GM19023 (cell line): ENCODE results near the gene KTN1.
A peak's percentile ranks its signal among the peaks of the same experiment; 100 is the strongest.

Source experiments
- ATAC-seq: cut with Tn5 transposase; IDR thresholded peaks from one replicate; pipeline ENCODE4 v1.9.1; 2021; ENCODE audit warnings: mild to moderate bottlenecking, moderate library complexity; ENCODE audit not compliant: unreplicated experiment

The KTN1 gene

DNA sequence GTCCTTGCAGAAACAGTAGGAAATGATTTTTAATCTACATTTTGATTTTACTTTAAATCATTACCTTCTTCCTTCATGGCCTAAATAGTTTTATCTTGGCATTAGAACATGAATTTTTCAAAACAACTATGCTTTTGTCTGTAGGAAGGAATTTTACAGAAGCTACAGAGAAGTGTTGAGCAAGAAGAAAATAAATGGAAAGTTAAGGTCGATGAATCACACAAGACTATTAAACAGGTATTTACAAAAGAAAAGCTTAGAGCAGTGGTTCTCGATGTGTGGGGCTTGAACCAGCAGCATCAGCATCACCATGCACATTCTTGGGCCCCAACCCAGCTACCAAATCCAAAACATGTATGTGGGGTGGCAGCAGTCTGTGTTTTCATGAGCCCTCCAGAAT is 91.6 kb downstream of the KTN1 start:
- no peak for ATAC-seq

DNA sequence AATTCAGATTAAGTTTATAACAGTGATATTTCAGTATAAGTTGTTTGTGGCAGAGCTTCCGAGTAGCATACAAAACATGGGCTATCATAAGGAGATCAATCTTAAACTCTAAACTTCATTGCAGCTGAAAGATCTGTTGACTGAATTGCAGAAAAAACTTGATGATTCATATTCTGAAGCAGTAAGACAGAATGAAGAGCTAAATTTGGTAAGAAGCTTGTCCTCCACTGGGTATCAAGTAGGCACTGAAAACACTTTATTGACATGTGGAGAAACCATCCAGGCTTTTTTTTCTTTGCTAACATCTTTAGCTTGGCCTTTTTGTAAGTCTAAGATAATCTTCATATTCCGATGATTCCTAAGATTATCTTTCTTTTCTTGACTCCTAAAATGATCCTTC is 93.0 kb downstream of the KTN1 start:
- ATAC-seq = no peak

DNA sequence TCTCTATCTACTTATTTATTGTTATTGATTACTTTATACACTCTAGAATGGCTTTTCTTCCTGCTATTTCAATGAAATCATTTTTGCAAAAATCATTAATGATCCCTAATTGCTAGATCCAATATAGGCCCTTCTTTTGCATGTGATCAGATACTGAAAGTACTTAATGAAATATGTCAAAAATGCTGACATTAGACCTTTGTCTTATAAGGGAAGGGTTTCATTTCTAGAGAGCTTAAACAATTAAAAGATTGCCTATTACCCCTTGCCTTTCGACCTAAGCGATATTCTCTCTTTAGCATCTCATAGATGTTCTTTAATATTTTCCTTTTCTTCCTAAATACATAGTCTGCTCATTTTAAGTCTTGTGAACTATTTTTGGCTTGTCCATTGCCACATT is 101.1 kb downstream of the KTN1 start:
- no peak for ATAC-seq

DNA sequence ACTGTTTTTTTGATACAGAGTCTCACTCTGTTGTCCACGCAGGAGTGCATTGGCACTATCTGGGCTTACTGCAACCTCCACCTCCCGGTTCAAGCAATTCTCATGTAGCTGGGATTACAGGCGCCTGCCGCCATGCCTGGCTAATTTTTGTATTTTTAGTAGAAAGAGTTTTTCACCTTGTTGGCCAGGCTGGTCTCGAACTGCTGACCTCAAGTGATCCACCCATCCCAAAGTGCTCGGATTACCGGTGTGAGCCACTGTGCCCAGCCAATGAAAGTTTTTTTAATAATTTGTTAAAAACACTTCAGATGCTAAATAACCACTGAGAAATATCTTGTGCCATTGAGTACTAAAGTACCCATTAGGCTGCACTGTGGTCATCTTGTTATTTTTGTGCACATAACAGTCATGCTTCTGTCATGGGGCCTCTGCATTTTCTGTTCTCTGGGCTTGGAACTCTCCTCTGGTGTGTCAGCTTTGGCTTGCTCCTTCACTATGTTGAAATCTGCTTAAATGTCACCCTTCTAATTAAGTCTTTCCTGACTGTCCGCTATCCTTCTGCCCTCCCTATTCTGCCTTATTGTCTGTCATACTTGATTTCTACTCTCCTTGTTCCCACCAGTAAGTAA is 105.1 kb downstream of the KTN1 start:
- no peak for ATAC-seq

DNA sequence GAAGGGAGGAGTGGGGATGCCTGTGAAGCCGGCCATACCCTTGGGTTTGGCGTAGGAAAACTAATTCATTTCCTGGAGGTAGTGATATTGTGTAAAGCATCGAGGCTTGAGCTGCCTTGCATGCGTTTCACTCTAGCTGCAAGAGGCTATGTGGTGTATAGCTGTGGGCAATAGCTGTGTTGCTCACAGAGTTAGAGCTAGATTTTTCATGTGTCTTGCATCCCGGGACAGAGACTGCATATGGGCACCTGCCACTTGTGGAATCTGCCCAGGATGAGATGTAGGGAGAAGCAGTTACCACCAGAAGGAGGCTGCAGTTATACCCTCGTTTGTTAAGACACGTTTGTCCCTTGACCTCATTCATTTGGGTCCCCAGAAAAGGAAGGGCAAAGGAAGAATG is 106.7 kb downstream of the KTN1 start:
- no peak for ATAC-seq

DNA sequence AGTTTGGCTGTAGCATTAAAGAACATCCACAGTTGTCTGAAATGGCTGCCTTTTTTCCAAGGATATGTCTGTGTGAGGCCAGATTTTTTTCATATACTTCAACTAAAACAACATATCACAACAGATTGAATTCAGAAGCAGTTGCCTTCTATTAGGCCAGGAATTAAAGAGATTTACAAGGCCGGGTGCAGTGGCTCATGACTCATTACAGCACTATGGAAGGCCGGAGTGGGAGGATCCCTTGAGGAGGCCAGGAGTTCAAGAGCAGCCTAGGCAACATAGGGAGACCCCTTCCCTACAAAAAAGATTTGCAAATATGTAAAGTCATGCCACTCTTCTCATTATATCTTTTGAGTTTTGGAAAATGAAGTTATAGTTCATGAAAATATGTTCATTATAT is 108.6 kb downstream of the KTN1 start:
- no peak for ATAC-seq

DNA sequence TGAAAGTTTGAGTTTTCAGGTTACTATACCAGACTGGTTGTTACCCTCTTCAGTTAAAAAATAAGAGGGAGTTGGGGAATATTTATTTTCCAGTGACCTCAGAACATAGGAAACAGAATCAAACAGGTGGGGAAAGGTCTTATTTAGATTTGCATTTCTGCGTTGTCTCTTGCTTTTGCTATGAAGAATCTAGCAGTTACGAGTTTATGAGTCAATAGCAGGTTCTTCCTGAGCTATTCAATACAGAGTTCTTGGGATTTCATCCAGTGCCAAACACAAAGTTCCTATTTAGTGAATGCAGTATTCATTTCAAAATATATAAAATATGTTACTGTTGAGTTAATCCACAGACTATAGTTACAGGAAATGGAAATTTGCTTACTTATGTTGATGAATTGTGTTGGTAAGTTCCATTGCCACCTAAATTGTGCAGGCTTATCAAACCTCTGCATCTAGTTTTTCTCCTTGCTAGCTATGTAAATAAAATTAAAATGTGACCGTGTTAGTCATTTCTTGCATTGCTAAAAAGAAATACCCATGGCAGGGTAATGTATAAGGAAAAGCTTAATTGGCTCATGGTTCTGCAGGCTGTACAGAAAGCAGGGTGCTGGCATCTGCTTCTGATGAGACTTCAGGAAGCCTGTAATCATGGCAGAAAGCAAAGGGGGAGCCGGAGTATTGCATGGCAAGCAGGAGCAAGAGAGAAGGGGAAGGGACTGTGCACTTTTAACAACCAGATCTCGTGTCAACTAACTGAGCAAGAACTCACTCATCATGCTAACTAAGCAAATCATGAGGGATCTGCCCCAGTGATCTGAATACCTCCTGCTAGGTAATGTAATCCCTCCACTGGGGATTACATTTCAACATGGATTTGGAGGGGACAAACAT is 110.2 kb downstream of the KTN1 start:
- no peak for ATAC-seq

DNA sequence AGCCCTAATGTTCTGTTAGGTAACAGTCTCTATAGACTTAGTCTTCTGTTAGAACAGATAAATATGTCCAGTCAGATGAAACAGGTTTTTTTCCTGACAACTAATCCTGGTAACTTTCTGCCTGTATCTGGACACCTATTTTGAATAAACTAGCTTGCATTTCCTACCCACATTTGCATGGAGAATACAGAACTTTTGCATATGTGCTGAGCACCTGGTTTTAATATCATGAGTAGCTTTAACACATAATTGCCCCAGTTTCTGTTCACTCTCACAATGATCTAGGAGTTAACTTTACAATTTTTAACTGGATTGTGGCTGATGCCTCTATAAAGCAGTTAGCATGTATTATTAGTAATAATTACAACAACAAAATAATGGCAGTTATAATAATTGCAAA is 111.7 kb downstream of the KTN1 start:
- no peak for ATAC-seq

DNA sequence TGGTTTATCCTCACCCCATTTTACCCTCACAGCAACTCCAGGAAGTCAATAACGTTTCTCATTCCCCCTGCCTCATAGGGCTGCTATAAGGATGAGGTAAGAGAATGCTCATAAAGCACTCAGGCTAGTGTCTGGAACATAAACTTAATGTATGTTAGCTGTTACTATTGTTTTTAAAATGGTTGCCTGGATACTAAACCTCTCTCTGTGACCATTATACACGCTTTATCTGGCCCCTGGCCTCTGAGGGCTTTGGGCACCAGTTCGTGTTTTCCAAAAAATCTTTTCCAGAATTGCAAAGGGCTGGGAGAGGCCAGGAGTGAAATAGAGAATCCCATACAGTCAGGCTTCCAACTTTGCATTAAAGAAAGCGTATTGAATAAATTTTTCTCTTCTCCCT is 113.9 kb downstream of the KTN1 start:
- no peak for ATAC-seq

DNA sequence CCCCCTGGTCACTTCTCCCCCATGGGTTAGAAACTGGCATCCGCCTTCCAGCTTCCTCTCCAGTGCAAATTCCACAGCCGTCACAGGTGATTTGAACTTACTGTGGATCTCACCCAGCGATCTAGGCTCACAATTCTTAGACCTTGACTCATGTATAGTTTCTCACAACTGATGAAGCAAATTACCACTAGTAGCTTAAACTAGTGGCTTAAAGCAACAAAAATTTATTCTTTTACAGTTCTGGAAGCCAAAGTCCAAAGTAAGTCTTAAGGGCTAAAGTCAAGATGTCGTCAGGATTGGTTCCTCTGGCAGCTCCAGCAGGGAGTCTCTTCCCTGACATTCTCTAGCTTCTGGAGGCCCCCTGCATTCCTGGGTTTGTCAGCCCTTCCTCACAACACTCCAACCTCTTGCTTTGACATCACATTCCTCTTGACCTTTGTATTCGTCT is 117.4 kb downstream of the KTN1 start:
- no peak for ATAC-seq

DNA sequence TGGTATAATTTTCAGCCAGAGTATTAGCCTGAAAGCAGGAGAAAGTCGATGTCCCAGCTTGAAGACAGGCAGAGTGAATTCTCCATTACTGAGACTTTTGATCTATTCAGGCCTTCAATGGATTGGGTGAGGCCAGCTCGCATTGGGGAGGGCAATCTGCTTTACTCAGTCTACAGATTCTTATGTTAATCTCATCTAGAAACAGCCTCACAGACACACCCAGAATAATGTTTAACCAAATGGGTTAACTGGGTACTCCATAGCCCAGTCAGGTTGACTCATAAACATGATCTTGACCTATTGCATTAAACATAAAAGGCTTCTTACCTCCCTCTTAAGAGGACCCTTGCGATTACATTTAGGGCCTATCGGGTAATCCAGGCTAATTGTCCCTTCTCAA is 118.0 kb downstream of the KTN1 start:
- no peak for ATAC-seq

DNA sequence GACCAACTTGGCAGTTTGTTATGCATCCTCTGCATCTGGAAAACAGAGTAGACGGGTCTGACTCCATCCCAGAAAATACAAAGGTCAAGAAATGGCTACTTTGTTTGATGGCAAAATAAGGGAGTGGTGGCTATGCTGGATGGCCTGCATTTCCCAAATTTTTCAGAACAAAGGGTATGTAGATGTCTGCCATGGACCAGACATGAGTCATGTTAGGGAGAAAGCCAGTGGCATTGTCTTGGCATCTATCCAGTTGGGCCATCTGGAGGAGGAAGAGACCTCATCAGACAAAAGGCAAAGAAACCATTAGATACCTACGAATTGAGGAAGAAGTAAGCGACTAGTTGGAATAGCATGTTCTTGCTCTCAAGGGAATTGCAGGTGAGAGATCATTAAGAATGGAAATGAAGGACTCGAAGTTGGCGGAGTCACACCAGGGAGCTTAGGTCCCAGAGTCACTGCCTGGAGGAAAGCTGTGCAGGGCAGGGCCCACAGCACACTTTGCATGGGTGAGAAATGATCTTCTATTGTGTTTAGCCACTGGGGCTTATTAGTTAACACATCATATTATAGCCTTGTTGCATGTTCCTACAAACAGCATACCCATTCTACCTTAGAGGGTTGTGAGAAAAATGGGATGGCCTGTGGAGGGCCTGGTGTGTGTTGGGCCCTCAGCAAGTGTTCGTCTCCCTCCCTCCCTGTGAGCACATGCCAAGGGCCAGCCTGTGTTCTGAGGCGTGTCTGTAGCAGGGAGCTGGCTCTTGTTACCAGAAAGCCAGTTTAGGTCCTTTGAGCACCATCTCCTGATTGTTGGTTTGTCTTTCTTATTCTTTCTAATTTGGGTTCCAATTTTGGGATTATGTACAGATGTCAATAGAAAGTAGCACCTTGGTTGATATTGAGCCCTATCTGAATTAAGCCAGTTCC is 119.4 kb downstream of the KTN1 start:
- no peak for ATAC-seq

DNA sequence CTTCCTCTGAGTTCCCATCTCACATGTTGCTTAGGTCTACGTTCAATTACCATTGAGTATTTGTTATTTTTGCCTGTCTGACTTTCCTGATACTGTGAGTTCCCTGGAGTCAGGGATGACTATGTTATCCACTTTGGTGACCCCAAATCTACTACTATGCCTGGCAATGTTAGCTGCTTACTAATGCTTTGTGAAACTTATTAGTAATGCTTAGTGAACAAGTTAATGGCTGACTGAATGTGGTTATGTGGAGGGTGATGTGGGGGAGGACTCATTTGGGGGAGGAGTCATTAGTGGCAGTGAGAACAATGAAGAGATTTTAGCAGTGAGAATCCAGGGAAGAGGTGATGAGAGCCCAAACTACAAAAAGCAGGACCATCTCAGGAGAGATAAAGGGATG is 121.6 kb downstream of the KTN1 start:
- peak; percentile 93 for ATAC-seq

DNA sequence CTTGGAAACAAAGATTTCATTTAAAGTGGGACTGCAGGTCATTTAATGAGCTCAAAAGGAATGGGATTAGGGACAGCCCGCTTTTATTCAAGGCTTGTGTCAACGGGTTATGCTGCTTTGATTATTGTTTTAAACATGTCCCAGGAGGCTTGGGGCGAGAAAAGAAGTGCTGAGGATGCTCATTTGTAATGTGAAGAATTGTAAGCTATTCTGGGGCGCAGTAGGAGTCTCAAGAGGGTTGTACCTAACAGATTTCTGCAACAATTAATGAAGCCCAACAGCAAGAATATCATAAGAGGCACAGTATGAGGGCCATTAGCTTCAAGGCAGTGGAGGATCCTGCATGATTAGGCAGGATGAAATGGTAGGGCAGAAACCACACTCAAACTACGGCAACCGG is 122.5 kb downstream of the KTN1 start:
- no peak for ATAC-seq

DNA sequence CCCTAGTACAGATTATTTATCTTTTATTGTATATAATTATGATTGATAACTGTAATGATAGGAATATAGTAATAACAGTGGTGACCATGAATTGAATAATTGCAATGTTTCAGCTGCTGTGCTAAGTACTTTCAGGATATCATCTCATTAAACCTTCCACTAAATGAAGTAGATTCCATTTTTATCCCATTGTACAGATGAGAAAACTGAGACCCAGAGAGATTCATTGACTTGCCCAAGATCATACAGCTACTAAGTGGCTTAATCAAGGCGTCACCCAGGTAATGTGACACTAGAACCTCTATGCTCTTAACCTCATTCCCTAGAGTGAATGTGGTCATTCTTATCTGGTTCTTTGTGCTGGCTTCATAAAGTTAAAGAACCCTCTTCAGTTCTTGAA is 124.6 kb downstream of the KTN1 start:
- no peak for ATAC-seq

DNA sequence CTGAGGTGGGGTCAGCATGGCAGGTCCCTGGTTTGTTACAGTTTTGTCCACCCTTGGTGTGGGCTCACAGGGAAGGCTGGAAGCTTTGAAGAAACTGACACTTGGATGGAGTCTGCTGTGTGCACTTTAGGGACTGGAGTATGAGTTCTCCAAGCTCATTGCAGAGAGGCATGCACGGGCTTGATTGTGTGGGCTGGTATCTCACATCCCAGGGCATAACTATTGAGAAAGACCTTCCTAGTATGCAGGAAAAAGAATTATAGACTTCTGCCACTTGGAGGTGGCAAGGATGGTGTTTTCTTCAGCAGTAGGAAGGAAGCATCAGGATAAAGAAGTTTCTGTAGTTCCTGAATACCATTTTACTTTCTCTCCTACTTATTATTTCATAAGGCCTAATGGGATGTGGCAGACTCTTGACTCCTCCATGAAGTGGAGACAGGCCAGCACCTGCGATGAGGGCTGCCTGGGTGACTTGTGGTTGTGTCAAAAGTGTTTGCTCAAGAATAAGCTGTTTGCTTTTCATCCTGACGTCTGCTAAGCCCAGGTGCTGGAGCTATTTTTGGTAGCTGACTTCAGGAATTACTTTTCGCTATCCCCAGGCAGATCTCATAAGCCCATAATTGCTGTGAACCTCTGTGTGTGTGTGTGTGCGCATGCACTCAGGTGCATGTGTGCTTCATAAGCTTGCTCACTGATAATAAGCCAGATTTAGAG is 125.8 kb downstream of the KTN1 start:
- ATAC-seq = no peak

DNA sequence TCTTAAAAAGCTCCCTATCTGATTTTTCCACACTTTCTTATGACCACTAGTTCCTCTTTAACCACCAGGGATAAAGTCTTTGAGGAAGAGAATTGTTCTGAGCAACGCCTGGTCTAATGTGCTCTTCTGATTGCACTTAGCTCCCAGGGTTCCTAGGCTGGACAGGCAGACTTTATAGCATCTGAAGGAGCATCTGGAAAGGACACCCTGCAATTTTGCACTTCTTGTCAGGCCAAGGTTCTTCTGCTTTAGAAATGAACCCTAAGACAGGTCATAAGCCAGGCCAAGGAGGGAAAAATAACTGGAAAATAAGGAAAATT is 126.3 kb downstream of the KTN1 start:
- no peak for ATAC-seq

DNA sequence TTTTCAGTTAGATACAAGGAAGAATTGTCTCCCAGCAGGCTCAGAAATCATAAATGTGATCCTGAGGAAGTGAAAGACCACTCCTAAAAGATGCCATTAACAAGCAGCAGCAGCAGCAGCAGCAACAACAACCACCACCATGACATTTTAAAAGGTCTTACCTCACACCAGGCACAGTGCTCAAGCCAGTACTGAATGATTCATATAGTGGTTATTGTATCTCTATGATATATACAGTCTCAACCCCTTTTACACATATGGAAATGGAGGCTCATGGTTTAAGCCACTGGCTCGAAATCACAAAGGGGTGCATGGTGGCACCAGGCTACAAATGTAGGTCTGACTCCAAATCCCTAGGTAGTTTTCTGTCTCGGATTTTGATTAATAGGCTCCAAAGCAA is 126.9 kb downstream of the KTN1 start:
- no peak for ATAC-seq

DNA sequence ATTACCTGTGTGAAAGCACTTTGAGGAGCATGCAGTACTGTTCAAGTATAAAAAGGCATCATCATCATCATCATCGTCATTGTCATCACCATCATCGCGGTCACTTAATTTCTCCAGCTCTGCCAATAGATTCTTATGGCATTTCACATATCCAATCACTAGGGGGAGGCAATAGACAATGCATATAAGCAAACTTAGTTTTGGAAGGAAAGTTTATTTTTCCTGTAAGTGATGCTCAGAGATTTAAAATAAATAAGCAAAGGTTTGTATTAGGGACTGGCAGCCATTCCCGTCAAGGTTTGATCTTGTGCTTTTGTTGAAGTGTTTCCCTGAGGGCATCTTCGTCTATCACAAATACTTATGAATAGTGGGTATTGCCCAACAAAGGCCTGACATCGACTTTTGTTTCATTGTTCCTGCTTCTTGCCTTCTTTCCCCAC is 127.4 kb downstream of the KTN1 start:
- ATAC-seq = no peak

DNA sequence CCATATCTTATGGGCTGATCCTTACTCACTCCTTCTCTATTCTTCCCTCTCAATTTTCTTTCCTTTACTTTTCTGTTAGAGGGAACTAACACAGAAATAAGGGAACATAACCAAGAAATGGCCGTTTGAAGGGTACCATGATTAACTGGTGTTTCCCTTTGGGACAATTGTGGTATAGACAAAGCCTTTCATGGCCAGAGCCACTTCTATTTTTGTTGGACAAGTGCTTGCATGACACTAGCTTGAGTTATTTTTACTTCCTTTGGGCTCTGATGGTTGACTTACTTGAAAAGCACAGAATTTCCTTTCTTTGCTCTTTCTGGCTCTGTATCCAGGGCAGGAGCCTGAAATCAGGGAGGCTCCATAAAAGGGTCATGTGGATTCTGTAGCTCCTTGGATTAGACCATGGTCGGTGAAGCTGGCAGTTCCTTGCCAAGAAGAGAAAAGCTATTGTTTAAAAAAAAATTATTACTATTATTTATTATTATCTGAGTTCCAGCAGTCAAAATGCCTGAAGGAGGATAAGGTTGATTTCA is 130.6 kb downstream of the KTN1 start:
- ATAC-seq = no peak
